T follicular helper cell (primary cell): ENCODE results near the gene CDH16.
"Not testable (repeated sequence)": the region's sequence is repeated elsewhere in the genome, so short reads cannot be mapped to it uniquely, and the experiment has no call there.

Source experiments
- DNase-seq: peaks from one replicate; pipeline ENCODE4 v3.0.0-alpha.2; 2020; ENCODE audit warnings: low read depth
- total RNA-seq, 2 experiments: gene quantifications; one replicate each; lab custom pipeline; 2026; lab: John Stamatoyannopoulos, UW

The CDH16 gene
- total RNA-seq, result 0 reads per million in 2 experiments

- no peak for DNase-seq
Observed at GRCh38 chr16:66918803-66919568, at the start of gene CDH16. CDH16 (minus strand) TSS chr16:66918885; CDS start chr16:66918065, 820 bp downstream.

DNA sequence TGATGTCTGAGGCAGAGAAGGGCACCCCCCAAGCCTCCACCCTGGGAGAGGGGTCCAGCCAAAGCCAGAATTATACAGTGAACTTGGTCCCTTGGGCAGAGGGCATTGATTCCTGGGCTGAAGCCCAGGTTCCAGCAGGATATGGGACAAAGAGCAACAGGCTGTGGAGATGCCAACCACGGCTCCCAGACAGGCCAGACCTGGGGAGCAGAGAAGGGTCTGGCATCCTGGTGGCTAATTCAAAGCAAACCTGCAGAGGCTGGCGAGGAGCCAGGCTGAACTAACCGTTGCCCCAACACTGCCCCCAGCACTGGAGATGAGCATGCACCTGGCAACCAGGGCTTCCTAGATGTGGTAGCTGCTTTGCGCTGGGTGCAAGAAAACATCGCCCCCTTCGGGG, 45.4 kb upstream of the CDH16 start:
- no peak for DNase-seq

DNA sequence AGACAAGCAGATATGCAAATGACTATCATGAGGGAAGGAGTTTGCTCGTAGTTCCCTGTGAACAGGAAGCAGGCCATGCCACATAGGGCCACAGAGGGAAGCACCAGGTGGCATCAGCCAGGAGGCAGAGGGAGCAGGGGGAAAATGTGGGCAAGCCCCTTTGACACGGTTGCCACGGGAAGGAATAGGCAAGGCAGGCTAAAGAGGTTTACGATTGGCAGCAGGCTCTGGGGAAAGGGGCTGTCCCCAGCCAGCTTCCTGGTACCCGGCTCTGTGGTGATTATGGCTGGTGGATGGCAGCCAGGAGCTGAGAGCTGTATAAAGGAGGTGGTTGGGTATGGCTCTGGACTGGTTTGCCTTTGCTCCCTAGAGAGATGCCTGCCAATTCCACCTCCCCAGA, 43.2 kb upstream of the CDH16 start:
- DNase-seq, result no peak

DNA sequence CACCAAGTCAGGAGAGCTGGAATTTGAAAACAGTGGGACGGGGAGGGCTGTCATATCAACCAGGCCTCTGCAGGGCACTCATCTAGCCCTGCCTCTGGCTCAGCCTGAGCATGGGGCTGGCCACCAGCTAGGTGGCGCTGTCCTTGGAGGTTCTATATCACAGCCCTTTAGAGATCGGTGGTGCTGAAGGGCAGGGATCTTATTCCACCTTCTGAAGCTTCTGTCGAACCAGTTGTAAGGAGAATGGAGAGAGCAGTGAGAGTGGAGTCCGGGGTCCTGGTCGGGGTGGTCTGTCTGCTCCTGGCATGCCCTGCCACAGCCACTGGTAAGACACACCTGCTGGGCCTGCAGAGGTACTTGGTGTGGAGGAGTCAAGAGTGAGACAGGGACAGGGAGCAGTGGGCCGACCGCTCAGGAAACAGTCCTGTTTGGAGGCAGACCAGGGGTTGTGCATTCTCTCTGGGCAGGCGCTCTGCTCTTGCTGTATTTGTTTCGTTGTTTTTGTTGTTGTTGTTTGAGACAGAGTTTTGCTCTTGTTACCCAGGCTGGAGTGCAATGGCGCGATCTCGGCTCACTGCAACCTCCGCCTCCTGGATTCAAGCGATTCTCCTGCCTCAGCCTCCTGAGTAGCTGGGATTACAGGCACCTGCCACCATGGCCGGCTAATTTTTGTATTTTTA, 42.5 kb upstream of the CDH16 start, which contains the start of gene CES3:
Gene CES3 (plus strand): TSS at position 202 of the 680 bp plus-strand sequence. CDS start 42 bp downstream, at position 244.
- DNase-seq, result peak; percentile 34

DNA sequence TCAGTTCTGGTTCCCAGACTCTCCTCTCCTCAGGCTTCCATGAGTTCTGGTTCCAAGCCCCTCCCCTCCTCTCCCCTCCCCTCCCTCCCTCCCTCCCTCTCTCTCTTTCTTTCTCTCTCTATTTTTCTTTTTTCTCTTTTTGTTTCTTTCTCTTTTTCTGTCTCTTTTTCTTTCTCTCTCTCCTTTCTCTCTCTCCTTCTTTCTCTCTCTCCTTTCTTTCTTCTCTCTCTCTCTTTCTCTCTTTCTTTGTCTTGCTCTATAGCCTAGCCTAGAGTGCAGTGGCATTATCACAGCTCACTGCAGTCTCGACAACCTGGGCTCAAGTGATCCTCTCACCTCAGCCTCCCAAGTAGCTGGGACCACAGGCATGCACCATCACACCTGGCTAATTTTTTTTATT, 41.6 kb upstream of the CDH16 start:
- no peak for DNase-seq

- DNase-seq, result no peak
Observed at GRCh38 chr16:66959704-66960161, 41.0 kb upstream of the CDH16 start.

- no peak for DNase-seq
Observed at GRCh38 chr16:66958857-66959703, 40.4 kb upstream of the CDH16 start.

GRCh38 chr16:66956154-66956457, 37.4 kb upstream of the CDH16 start:
- not testable (repeated sequence) for DNase-seq

DNA sequence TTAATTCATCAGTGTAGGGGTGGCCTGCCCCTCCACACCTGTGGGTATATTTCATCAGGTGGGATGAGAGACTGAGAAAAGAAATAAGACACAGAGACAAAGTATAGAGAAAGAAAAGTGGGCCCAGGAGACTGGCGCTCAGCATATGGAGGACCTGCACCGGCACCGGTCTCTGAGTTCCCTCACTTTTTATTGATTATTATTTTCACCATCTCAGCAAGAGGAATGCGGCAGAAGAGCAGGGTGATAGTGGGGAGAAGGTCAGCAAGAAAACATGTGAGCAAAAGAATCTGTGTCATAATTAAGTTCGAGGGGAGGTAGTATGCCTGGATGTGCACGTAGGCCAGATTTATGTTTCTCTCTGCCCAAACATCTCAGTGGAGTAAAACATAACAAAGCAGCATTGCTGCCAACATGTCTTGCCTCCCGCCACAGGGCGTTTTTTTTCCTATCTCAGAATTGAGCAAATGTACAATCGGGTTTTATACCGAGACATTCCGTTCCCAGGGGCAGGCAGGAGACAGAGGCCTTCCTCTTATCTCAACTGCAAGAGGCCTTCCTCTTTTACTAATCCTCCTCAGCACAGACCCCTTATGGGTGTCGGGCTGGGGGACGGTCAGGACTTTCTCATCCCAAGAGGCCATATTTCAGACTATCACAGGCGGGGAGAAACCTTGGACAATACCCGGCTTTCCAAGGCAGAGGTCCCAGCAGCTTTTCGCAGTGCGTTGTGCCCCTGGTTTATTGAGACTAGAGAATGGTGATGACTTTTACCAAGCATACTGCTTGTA, 36.9 kb upstream of the CDH16 start:
- DNase-seq, result not testable (repeated sequence)

DNA sequence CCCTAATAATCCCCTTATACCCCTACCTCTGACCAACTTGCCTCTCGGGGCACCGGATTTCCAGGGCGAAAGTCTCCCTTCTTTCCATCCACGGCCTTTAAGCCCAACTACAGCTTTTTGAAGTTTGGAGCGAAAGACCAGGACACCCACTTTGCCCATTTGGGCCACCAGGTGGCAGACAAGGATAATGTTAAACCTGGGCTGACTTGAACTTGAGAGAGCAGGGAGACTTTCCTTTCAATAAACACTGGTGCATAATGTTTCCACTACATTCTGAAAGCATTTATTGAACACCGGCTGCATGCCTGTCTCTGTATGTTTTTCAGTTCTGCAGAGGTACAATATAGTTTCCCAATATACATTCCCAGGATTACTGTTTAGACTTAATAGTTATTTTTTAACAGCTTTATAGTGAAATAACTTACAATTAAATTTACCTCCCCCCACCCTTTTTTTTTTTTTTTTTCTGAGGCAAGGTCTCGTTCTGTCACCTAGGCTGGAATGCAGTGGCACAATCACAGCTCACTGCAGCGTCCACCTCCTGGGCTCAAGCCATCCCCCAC, 35.5 kb upstream of the CDH16 start:
- DNase-seq, result peak; percentile 64

GRCh38 chr16:66953462-66954096, 34.9 kb upstream of the CDH16 start:
- no peak for DNase-seq

DNA sequence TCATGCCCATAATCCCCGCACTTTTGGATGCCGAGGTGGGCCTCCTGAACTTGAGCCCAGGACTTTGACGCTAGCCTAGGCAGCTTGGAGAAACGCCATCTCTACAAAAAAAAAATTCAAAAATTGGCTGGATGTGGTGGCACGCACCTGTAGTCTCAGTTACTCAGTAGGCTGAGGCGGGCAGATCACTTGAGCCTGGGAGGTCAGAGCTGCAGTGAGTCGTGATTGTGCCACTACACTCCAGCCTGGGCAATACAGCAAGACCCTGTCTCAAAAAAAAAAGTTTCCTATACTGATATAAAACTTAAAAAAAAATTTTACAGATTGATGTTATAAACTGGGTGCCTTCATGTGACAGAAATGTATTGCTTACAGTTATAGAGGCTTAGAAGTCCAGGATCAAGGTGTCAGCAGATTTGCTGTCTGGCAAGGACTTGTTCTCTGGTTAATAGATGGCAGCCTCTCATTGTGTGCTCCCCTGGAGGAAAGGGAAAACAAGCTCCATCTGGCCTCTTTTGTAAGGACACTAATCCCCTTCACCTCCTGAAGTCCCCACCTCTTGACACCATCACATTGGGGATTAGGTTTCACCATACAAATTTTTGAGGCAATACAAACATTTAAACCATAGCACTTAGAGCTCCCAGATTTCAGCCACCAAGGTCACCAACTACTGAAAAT, 33.9 kb upstream of the CDH16 start:
- no peak for DNase-seq

- no peak for DNase-seq
Observed at GRCh38 chr16:66950971-66951790, 32.5 kb upstream of the CDH16 start.

GRCh38 chr16:66950437-66950836, 31.8 kb upstream of the CDH16 start:
- no peak for DNase-seq

GRCh38 chr16:66949472-66949871, 30.8 kb upstream of the CDH16 start:
- no peak for DNase-seq

DNA sequence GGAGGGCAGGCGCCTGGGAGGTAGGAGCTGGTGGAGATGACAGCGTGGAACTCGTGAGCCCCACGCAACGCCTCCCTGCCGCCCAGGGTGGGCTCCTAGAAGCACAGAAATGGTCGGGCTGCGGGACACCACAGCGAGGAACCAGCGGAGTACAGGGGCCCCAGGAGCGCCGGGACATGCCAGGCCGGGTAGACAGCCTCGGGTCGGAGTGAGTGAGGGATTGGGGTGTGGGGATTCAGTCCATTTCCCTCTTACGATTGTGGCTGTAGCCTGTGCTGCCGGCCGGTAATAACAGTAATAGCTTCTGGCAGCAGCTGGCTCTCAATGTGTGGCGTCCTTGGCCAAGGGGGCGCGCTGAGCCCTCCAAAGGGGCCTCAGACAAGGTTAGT, 30.1 kb upstream of the CDH16 start:
- DNase-seq, result no peak

GRCh38 chr16:66948134-66948836, 29.6 kb upstream of the CDH16 start:
- no peak for DNase-seq

GRCh38 chr16:66947302-66948065, 28.8 kb upstream of the CDH16 start:
- DNase-seq, result peak; percentile 78
